Liver (tissue), 3 donors: ENCODE measurements around the gene HHIPL1.

Source experiments
- ATF3 ChIP-seq: IDR thresholded peaks from 2 replicates; pipeline ENCODE4 v1.6.1; 2016; ENCODE audit warnings: antibody characterized with exemption
- MAX ChIP-seq: IDR thresholded peaks from 2 replicates; pipeline ENCODE4 v1.6.1; 2016; ENCODE audit warnings: antibody characterized with exemption
- RAD21 ChIP-seq, 2 donors: IDR thresholded peaks; 2 replicates each; pipeline ENCODE4 v1.6.1; 2016; ENCODE audit warnings: antibody characterized with exemption in 2 of 2, mild to moderate bottlenecking in 2 of 2
- TAF1 ChIP-seq: conservative IDR thresholded peaks from 2 replicates; pipeline ENCODE4 v1.6.1; 2016; ENCODE audit warnings: antibody characterized with exemption, mild to moderate bottlenecking
- ZBTB33 ChIP-seq: IDR thresholded peaks from 2 replicates; pipeline ENCODE4 v1.6.1; 2016; ENCODE audit warnings: antibody characterized with exemption
- TF ChIP-seq, protein P1 (sequence below): fragments of 150-350 bp; IDR thresholded peaks from 2 replicates; pipeline ENCODE4 v1.5.1; 2017; ENCODE audit warnings: improper control_type of control experiment, low read depth, low read length; ENCODE audit not compliant: missing input control
- donor health status: healthy.
- donor health status: healthy.

GRCh38 chr14:99616832-99617800 lies 27.8 kb upstream of the HHIPL1 start:
- TF ChIP-seq TAF1, result no peak
- TF ChIP-seq, protein P1, sequence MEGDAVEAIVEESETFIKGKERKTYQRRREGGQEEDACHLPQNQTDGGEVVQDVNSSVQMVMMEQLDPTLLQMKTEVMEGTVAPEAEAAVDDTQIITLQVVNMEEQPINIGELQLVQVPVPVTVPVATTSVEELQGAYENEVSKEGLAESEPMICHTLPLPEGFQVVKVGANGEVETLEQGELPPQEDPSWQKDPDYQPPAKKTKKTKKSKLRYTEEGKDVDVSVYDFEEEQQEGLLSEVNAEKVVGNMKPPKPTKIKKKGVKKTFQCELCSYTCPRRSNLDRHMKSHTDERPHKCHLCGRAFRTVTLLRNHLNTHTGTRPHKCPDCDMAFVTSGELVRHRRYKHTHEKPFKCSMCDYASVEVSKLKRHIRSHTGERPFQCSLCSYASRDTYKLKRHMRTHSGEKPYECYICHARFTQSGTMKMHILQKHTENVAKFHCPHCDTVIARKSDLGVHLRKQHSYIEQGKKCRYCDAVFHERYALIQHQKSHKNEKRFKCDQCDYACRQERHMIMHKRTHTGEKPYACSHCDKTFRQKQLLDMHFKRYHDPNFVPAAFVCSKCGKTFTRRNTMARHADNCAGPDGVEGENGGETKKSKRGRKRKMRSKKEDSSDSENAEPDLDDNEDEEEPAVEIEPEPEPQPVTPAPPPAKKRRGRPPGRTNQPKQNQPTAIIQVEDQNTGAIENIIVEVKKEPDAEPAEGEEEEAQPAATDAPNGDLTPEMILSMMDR, result no peak
- no peak for TF ChIP-seq RAD21 (IDR thresholded peaks at IDR 0.05)
- no peak for TF ChIP-seq ATF3
- TF ChIP-seq ZBTB33, result no peak
- TF ChIP-seq MAX, result no peak
